Stimulated activated effector memory CD8-positive, alpha-beta T cell treated with anti-CD3 and anti-CD28 coated beads, Interleukin-12 subunit alpha, Interleukin-12 subunit beta, amount 100 ng/mL, for 72 hours (primary cell): ENCODE data around the gene PHF2.

ENCODE experiments used
- ATAC-seq: fragments of 150-1000 bp; cut with Tn5 transposase; 2 replicates; pipeline ENCODE4 v1.10.0; 2021
- DNase-seq, 2 donors: peaks; one replicate each; pipeline ENCODE4 v3.0.0; 2021 to 2022; ENCODE audit warnings: low spot score in 2 of 2
- H3K27ac Mint-ChIP-seq: one replicate; pipeline ENCODE4 v1.8.0; 2022; ENCODE audit warnings: mild to moderate bottlenecking, mixed read lengths
- H3K36me3 Mint-ChIP-seq: one replicate; pipeline ENCODE4 v1.8.0; 2022; ENCODE audit warnings: mild to moderate bottlenecking, mixed read lengths
- H3K4me1 Mint-ChIP-seq: one replicate; pipeline ENCODE4 v1.8.0; 2022; ENCODE audit warnings: mixed read lengths
- H3K4me3 Mint-ChIP-seq: one replicate; pipeline ENCODE4 v1.8.0; 2022; ENCODE audit warnings: mild to moderate bottlenecking, mixed read lengths
- H3K9me3 Mint-ChIP-seq: one replicate; pipeline ENCODE4 v1.8.0; 2022; ENCODE audit warnings: mixed read lengths

The PHF2 gene

GRCh38 chr9:93588641-93589609 is 12.5 kb downstream of the PHF2 start:
- Mint-ChIP-seq H3K4me1 (peaks cover 76% of the 10 kb centered on the region), H3K27ac (peak overlapping the region; percentile 50), H3K36me3 (no peaks in the 10 kb centered on the region), H3K4me3 (no peak overlapping the region), H3K9me3 (peaks cover 3% of the 10 kb centered on the region)
- ATAC-seq = no peak
- no peak for DNase-seq

GRCh38 chr9:93589688-93590087 is 13.3 kb downstream of the PHF2 start:
- no peak for ATAC-seq
- Mint-ChIP-seq H3K4me1 (peaks cover 82% of the 10 kb centered on the region), H3K36me3 (no peaks in the 10 kb centered on the region), H3K27ac (peak overlapping the region; percentile 50), H3K4me3 (no peak overlapping the region), H3K9me3 (no peaks in the 10 kb centered on the region)
- DNase-seq = no peak

GRCh38 chr9:93590609-93591234 is 14.3 kb downstream of the PHF2 start:
- Mint-ChIP-seq H3K9me3 (no peaks in the 10 kb centered on the region), H3K4me3 (no peak overlapping the region), H3K36me3 (no peaks in the 10 kb centered on the region), H3K27ac (peak overlapping the region; percentile 26), H3K4me1 (peaks cover 73% of the 10 kb centered on the region)
- no peak for DNase-seq
- no peak for ATAC-seq

- no peak overlapping the region for H3K4me3 Mint-ChIP-seq
- ATAC-seq = no peak
- peak overlapping the region; percentile 26 for H3K27ac Mint-ChIP-seq
- no peaks in the 10 kb centered on the region for H3K9me3 Mint-ChIP-seq
- no peaks in the 10 kb centered on the region for H3K36me3 Mint-ChIP-seq
- H3K4me1 Mint-ChIP-seq = peaks cover 76% of the 10 kb centered on the region
- no peak for DNase-seq
These were observed 15.1 kb downstream of the PHF2 start for GRCh38 chr9:93591301-93592007.

- peaks cover 72% of the 10 kb centered on the region for H3K4me1 Mint-ChIP-seq
These were observed 15.7 kb downstream of the PHF2 start for GRCh38 chr9:93592008-93592642.

GRCh38 chr9:93592643-93593021 is 16.2 kb downstream of the PHF2 start:
- no peaks in the 10 kb centered on the region for H3K36me3 Mint-ChIP-seq
- peak overlapping the region; percentile 26 for H3K27ac Mint-ChIP-seq
- no peaks in the 10 kb centered on the region for H3K9me3 Mint-ChIP-seq
- DNase-seq (no peak), ATAC-seq (no peak)
- peaks cover 72% of the 10 kb centered on the region for H3K4me1 Mint-ChIP-seq
- H3K4me3 Mint-ChIP-seq = no peak overlapping the region

More at GRCh38 chr9:93592008-93592642, 15.7 kb downstream of the PHF2 start:
- Mint-ChIP-seq H3K27ac (peak overlapping the region; percentile 26), H3K36me3 (no peaks in the 10 kb centered on the region), H3K9me3 (no peaks in the 10 kb centered on the region), H3K4me3 (no peak overlapping the region)
- ATAC-seq (no peak), DNase-seq (no peak)

GRCh38 chr9:93593144-93593658 is 16.8 kb downstream of the PHF2 start:
- Mint-ChIP-seq H3K9me3 (no peaks in the 10 kb centered on the region), H3K4me1 (peaks cover 72% of the 10 kb centered on the region), H3K4me3 (no peak overlapping the region), H3K36me3 (no peaks in the 10 kb centered on the region), H3K27ac (peak overlapping the region; percentile 32)
- DNase-seq = no peak
- ATAC-seq = no peak

GRCh38 chr9:93594041-93594756 is 17.8 kb downstream of the PHF2 start:
- Mint-ChIP-seq H3K9me3 (no peaks in the 10 kb centered on the region), H3K36me3 (no peaks in the 10 kb centered on the region), H3K4me1 (peaks cover 74% of the 10 kb centered on the region), H3K4me3 (no peak overlapping the region), H3K27ac (peak overlapping the region; percentile 40)
- ATAC-seq (no peak), DNase-seq (no peak)

GRCh38 chr9:93595461-93595860 is 19.1 kb downstream of the PHF2 start:
- Mint-ChIP-seq H3K4me1 (peaks cover 75% of the 10 kb centered on the region), H3K27ac (no peak overlapping the region), H3K36me3 (no peaks in the 10 kb centered on the region), H3K9me3 (no peaks in the 10 kb centered on the region), H3K4me3 (no peak overlapping the region)
- DNase-seq (no peak), ATAC-seq (no peak)

GRCh38 chr9:93595861-93596365 is 19.5 kb downstream of the PHF2 start:
- Mint-ChIP-seq H3K4me1 (peaks cover 75% of the 10 kb centered on the region), H3K4me3 (no peak overlapping the region), H3K27ac (no peak overlapping the region), H3K36me3 (no peaks in the 10 kb centered on the region), H3K9me3 (no peaks in the 10 kb centered on the region)
- DNase-seq (no peak), ATAC-seq (no peak)

- ATAC-seq = no peak
- no peak overlapping the region for H3K4me3 Mint-ChIP-seq
- no peak overlapping the region for H3K27ac Mint-ChIP-seq
- peaks cover 75% of the 10 kb centered on the region for H3K4me1 Mint-ChIP-seq
- no peaks in the 10 kb centered on the region for H3K9me3 Mint-ChIP-seq
- no peak for DNase-seq
- H3K36me3 Mint-ChIP-seq = no peaks in the 10 kb centered on the region
These were observed 20.0 kb downstream of the PHF2 start for GRCh38 chr9:93596399-93596798.

- H3K4me3 Mint-ChIP-seq = no peak overlapping the region
- H3K27ac Mint-ChIP-seq = peak overlapping the region; percentile 45
- no peak for DNase-seq
- no peak for ATAC-seq
- H3K36me3 Mint-ChIP-seq = no peaks in the 10 kb centered on the region
- no peaks in the 10 kb centered on the region for H3K9me3 Mint-ChIP-seq
- H3K4me1 Mint-ChIP-seq = peaks cover 74% of the 10 kb centered on the region
These were observed 20.8 kb downstream of the PHF2 start for GRCh38 chr9:93597142-93597706.

GRCh38 chr9:93597871-93598646 is 21.7 kb downstream of the PHF2 start:
- H3K4me3 Mint-ChIP-seq = no peak overlapping the region
- H3K4me1 Mint-ChIP-seq = peaks cover 69% of the 10 kb centered on the region
- ATAC-seq (no peak), DNase-seq (no peak)
- H3K36me3 Mint-ChIP-seq = no peaks in the 10 kb centered on the region
- peak overlapping the region; percentile 3 for H3K27ac Mint-ChIP-seq
- no peaks in the 10 kb centered on the region for H3K9me3 Mint-ChIP-seq
